NB4 (cell line): ENCODE measurements around the gene PDE4B.

Source experiments
- CTCF ChIP-seq: IDR thresholded peaks from one replicate; pipeline ENCODE4 v1.5.1; 2012; ENCODE audit warnings: low read depth, low read length
- POLR2A ChIP-seq: IDR thresholded peaks from 2 replicates; pipeline ENCODE4 v1.6.1; 2011; ENCODE audit warnings: mild to moderate bottlenecking; ENCODE audit not compliant: insufficient read length; ENCODE audit errors: extremely low read depth

DNA sequence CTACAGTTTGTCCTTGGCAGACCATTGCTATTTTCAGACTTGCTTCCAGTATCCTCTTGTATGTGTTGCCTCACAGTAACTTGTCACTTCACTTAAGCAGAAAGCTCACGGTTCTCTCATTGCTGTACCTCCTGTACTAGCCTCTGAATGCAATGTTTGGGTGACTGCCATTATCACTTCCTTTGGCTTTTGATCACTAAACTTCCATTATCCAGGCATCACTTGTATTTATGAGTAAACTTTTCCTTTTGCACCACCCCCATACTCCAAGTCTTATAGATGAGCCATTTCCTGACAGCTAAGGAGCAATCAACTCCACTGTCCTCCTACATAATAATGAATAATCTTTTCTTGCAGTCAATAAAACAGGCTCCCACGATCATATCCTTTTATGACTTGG, 255.3 kb downstream of the PDE4B start:
- TF ChIP-seq POLR2A (no peak), CTCF (no peak)
